HG03159 (cell line): ENCODE data around the gene RNF41.
A peak's percentile ranks its signal among the peaks of the same experiment; 100 is the strongest.
"Not testable (repeated sequence)": the region's sequence is repeated elsewhere in the genome, so short reads cannot be mapped to it uniquely, and the experiment has no call there.

ENCODE experiments used
- ATAC-seq: cut with Tn5 transposase; IDR thresholded peaks from one replicate; pipeline ENCODE4 v1.9.1; 2021; ENCODE audit warnings: mild to moderate bottlenecking, moderate library complexity; ENCODE audit not compliant: unreplicated experiment

RNF41 gene

GRCh38 chr12:56213878-56214277, 7.8 kb downstream of the RNF41 start:
- ATAC-seq, result no peak

- no peak for ATAC-seq
These were observed 9.4 kb downstream of the RNF41 start for GRCh38 chr12:56212361-56212760.

GRCh38 chr12:56208006-56208405, 13.7 kb downstream of the RNF41 start:
- ATAC-seq, result no peak

- no peak for ATAC-seq
These were observed 15.1 kb downstream of the RNF41 start for GRCh38 chr12:56206452-56207166.

- no peak for ATAC-seq
These were observed 16.3 kb downstream of the RNF41 start for GRCh38 chr12:56205445-56205844.

GRCh38 chr12:56204275-56204674, 17.4 kb downstream of the RNF41 start:
- no peak for ATAC-seq

- no peak for ATAC-seq
These were observed 18.9 kb downstream of the RNF41 start for GRCh38 chr12:56202838-56203237.

- ATAC-seq, result no peak
These were observed 19.4 kb downstream of the RNF41 start for GRCh38 chr12:56202366-56202765.

- ATAC-seq, result no peak
These were observed 22.9 kb downstream of the RNF41 start for GRCh38 chr12:56198836-56199235.

- ATAC-seq, result no peak
These were observed 23.6 kb downstream of the RNF41 start for GRCh38 chr12:56197921-56198635.

GRCh38 chr12:56196818-56197550, 24.7 kb downstream of the RNF41 start:
- not testable (repeated sequence) for ATAC-seq

GRCh38 chr12:56193025-56193578, 28.6 kb downstream of the RNF41 start:
- ATAC-seq, result no peak

- no peak for ATAC-seq
These were observed 29.1 kb downstream of the RNF41 start for GRCh38 chr12:56192582-56192981.

GRCh38 chr12:56190695-56191155, 31.0 kb downstream of the RNF41 start:
- ATAC-seq, result no peak

GRCh38 chr12:56189918-56190694, 31.6 kb downstream of the RNF41 start:
- peak; percentile 51 for ATAC-seq

- ATAC-seq, result peak; percentile 70
These were observed 32.4 kb downstream of the RNF41 start, which contains the start of gene SMARCC2 for GRCh38 chr12:56189099-56189917. Gene SMARCC2 (minus strand): TSS chr12:56189483. CDS start chr12:56189461, 22 bp downstream.

- no peak for ATAC-seq
These were observed 33.0 kb downstream of the RNF41 start for GRCh38 chr12:56188778-56189098.

GRCh38 chr12:56188131-56188777, 33.5 kb downstream of the RNF41 start:
- no peak for ATAC-seq

GRCh38 chr12:56186957-56187356, 34.8 kb downstream of the RNF41 start:
- ATAC-seq, result no peak
